Large intestine (tissue), 3 donors: ENCODE data around the gene GPHN. TPM values are rescaled to one million over a fixed set of nuclear protein-coding genes. Genes with fewer than 3 reads are reported as not detected.

Experiments
- DNase-seq, 2 donors: peaks; one replicate each; pipeline versions ENCODE4 v3.0.0 to v3.0.0-alpha.2; 2013
- H3K27ac ChIP-seq: one replicate; pipeline ENCODE4 v1.5.1; 2013; ENCODE audit warnings: low read length
- H3K27me3 ChIP-seq: 2 replicates; pipeline ENCODE4 v1.6.1; 2013; ENCODE audit warnings: low read length; ENCODE audit not compliant: control insufficient read depth, insufficient read depth
- H3K36me3 ChIP-seq: 2 replicates; pipeline ENCODE4 v1.6.1; 2013; ENCODE audit warnings: low read length; ENCODE audit not compliant: control insufficient read depth, insufficient read depth
- H3K4me1 ChIP-seq: one replicate; pipeline ENCODE4 v1.6.1; 2013; ENCODE audit warnings: low read length; ENCODE audit not compliant: control insufficient read depth, insufficient read depth
- H3K4me3 ChIP-seq: one replicate; pipeline ENCODE4 v1.5.1; 2013; ENCODE audit warnings: low read length
- H3K9me3 ChIP-seq: one replicate; pipeline ENCODE4 v1.6.1; 2013; ENCODE audit warnings: mild to moderate bottlenecking, low read depth, low read length, moderate library complexity; ENCODE audit not compliant: control insufficient read depth
- WGBS: methylation state at CpG from one replicate; pipeline ENCODE4 v1.1.5; 2013; ENCODE audit warnings: low lambda C conversion rate; ENCODE audit not compliant: insufficient coverage; 5-methylcytosine and 5-hydroxymethylcytosine counted together
- polyA plus RNA-seq: library from polyadenylated mRNA; unstranded; fragments of 120-200 nt; gene quantifications from one replicate; pipeline ENCODE4 v1.2.1, GENCODE V29; 2013

The GPHN gene
- polyA plus RNA-seq, 1 donor: 26.1 TPM

DNA sequence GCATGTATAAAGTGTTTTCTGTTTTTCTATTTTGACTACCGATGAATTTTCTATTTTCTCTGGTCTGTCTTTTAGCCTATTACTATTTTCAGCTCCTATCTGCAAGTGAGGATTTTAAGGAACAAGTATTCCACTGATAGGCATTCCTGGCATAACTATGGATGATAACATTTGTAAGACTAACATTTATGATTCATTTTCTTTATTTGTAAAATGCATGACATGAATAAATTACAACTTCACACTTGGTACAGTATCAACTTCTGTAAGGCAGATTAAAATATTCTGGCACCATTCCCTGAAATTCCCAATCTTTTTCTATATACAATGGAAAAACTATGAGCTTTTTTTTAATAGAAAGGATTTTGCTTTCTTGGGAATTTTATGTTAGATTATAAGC is 560.3 kb downstream of the GPHN start:
- no peak for DNase-seq
- H3K36me3 ChIP-seq: no peaks in the 10 kb centered on the region
- WGBS: 100% methylated on average over 1 of the region's 1 CpG
- H3K4me1 ChIP-seq: no peaks in the 10 kb centered on the region
- H3K4me3 ChIP-seq: no peak overlapping the region
- H3K27ac ChIP-seq: no peak overlapping the region
- no peaks in the 10 kb centered on the region for H3K27me3 ChIP-seq
- H3K9me3 ChIP-seq: no peaks in the 10 kb centered on the region

DNA sequence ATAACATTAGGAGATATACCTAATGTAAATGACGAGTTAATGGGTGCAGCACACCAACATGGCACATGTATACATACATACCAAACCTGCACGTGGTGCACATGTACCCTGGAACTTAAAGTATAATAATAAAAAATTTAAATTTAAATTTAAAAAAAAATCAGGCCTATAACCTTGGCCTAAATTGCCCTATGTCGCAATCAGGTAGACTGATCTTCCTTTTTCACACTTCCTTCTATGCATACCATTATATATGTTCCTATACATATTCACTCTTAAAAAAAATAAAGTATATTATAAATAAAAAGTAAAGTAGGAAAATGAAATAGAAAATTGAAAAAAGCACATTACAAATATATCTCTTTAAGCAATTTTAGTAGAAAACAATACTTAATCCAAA is 563.6 kb downstream of the GPHN start:
- no peak for DNase-seq
- H3K4me1 ChIP-seq: no peaks in the 10 kb centered on the region
- 100% methylated on average over 2 of the region's 3 CpGs for WGBS

DNA sequence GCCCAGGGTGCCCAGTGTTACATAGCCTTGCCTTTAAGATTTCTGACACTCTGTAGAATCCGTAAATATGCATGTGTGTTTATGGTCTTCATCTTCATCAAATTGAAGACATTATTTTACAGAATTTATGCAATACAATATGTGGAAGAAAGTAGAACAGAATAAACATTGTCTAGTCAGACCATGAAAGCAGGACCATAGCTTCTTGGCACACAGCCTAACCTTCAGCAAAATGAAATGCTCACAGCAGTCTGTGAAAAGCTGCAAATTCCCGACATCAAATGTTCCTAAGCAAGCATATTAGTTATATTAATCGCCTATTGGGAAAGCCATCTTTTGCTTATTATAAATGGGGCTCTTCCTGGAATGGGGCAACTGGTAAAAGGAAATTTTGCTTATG is 570.0 kb downstream of the GPHN start:
- DNase-seq: no peak
- H3K27ac ChIP-seq: no peak overlapping the region
- H3K4me3 ChIP-seq: no peak overlapping the region
- 100% methylated on average over 2 of the region's 3 CpGs for WGBS
- no peaks in the 10 kb centered on the region for H3K9me3 ChIP-seq
- no peaks in the 10 kb centered on the region for H3K4me1 ChIP-seq
- no peaks in the 10 kb centered on the region for H3K27me3 ChIP-seq
- H3K36me3 ChIP-seq: no peaks in the 10 kb centered on the region

More for the DNA sequence above, 563.6 kb downstream of the GPHN start:
- Histone ChIP-seq H3K4me3 (no peak overlapping the region), H3K27ac (no peak overlapping the region), H3K36me3 (no peaks in the 10 kb centered on the region), H3K27me3 (no peaks in the 10 kb centered on the region), H3K9me3 (no peaks in the 10 kb centered on the region)

GRCh38 chr14:67079846-67080245 is 571.9 kb downstream of the GPHN start:
- no peaks in the 10 kb centered on the region for H3K36me3 ChIP-seq
- H3K9me3 ChIP-seq: no peaks in the 10 kb centered on the region
- no peak overlapping the region for H3K4me3 ChIP-seq
- H3K27ac ChIP-seq: no peak overlapping the region
- H3K4me1 ChIP-seq: no peaks in the 10 kb centered on the region
- H3K27me3 ChIP-seq: no peaks in the 10 kb centered on the region
- no peak for DNase-seq

DNA sequence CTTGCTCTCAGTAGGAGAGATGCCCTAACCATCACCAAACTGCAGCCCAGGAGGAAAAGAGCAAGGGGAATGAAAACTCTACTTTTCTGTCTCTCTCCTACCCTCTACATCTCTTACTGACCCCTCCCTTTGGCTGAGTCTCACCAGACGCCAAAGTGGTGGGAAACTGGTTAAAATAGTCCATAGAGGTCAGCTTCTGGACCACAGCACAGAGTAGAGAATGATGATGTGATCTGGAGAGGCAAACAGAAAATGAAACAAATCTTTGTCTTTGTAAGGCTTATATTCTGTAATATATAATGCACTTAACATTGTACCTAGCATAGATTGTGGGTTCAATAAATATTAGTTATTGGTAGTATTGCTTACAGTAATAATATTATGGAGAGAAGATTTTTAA is 600.3 kb downstream of the GPHN start:
- H3K27ac ChIP-seq: no peak overlapping the region
- WGBS: 100% methylated on average over 1 of the region's 1 CpG
- H3K4me1 ChIP-seq: no peaks in the 10 kb centered on the region
- H3K4me3 ChIP-seq: no peak overlapping the region
- peaks cover 7% of the 10 kb centered on the region for H3K9me3 ChIP-seq
- no peak for DNase-seq
- peaks cover 2% of the 10 kb centered on the region for H3K36me3 ChIP-seq
- H3K27me3 ChIP-seq: no peaks in the 10 kb centered on the region

- Histone ChIP-seq H3K4me3 (no peak overlapping the region), H3K27me3 (no peaks in the 10 kb centered on the region), H3K9me3 (peaks cover 7% of the 10 kb centered on the region), H3K36me3 (peaks cover 2% of the 10 kb centered on the region), H3K4me1 (no peaks in the 10 kb centered on the region), H3K27ac (no peak overlapping the region)
- WGBS: no CpG with 5 or more reads among the region's 1 CpG
- DNase-seq: no peak
Observed at GRCh38 chr14:67111022-67111421, 603.1 kb downstream of the GPHN start.

- 100% methylated on average over 1 of the region's 2 CpGs for WGBS
- peaks cover 2% of the 10 kb centered on the region for H3K36me3 ChIP-seq
Observed at GRCh38 chr14:67112344-67112743, 604.4 kb downstream of the GPHN start.

GRCh38 chr14:67127174-67127573 is 619.2 kb downstream of the GPHN start:
- DNase-seq: no peak
- H3K27me3 ChIP-seq: no peaks in the 10 kb centered on the region
- H3K9me3 ChIP-seq: no peaks in the 10 kb centered on the region
- no peaks in the 10 kb centered on the region for H3K4me1 ChIP-seq
- no peak overlapping the region for H3K4me3 ChIP-seq
- H3K36me3 ChIP-seq: peaks cover 10% of the 10 kb centered on the region
- H3K27ac ChIP-seq: no peak overlapping the region
- 100% methylated on average over 1 of the region's 3 CpGs for WGBS

More at GRCh38 chr14:67112344-67112743, 604.4 kb downstream of the GPHN start:
- no peak overlapping the region for H3K27ac ChIP-seq
- no peaks in the 10 kb centered on the region for H3K27me3 ChIP-seq
- no peaks in the 10 kb centered on the region for H3K9me3 ChIP-seq
- DNase-seq: no peak
- H3K4me3 ChIP-seq: no peak overlapping the region
- H3K4me1 ChIP-seq: no peaks in the 10 kb centered on the region

GRCh38 chr14:67129768-67130167 is 621.8 kb downstream of the GPHN start:
- H3K9me3 ChIP-seq: no peaks in the 10 kb centered on the region
- DNase-seq: no peak
- H3K36me3 ChIP-seq: peaks cover 4% of the 10 kb centered on the region
- H3K4me3 ChIP-seq: no peak overlapping the region
- H3K27ac ChIP-seq: no peak overlapping the region
- no peaks in the 10 kb centered on the region for H3K27me3 ChIP-seq
- no peaks in the 10 kb centered on the region for H3K4me1 ChIP-seq
- 91% methylated on average over 2 of the region's 2 CpGs for WGBS

- H3K27me3 ChIP-seq: no peaks in the 10 kb centered on the region
- WGBS: 100% methylated on average over 1 of the region's 1 CpG
- H3K36me3 ChIP-seq: peaks cover 4% of the 10 kb centered on the region
- H3K27ac ChIP-seq: no peak overlapping the region
- H3K4me3 ChIP-seq: no peak overlapping the region
- no peaks in the 10 kb centered on the region for H3K9me3 ChIP-seq
- H3K4me1 ChIP-seq: no peaks in the 10 kb centered on the region
- DNase-seq: no peak
Observed at GRCh38 chr14:67131691-67132090, 623.7 kb downstream of the GPHN start.

- no peaks in the 10 kb centered on the region for H3K27me3 ChIP-seq
- H3K36me3 ChIP-seq: peaks cover 4% of the 10 kb centered on the region
- H3K4me1 ChIP-seq: no peaks in the 10 kb centered on the region
- no peak overlapping the region for H3K27ac ChIP-seq
- H3K9me3 ChIP-seq: no peaks in the 10 kb centered on the region
- DNase-seq: no peak
- H3K4me3 ChIP-seq: no peak overlapping the region
Observed at GRCh38 chr14:67133144-67133543, 625.2 kb downstream of the GPHN start.
